Cardiac muscle cell (in vitro differentiated cells and primary cell): ENCODE measurements around the gene PLA2G4B. TPM values are rescaled to one million over a fixed set of nuclear protein-coding genes. Genes with fewer than 3 reads are reported as not detected.

ENCODE experiments used
- DNase-seq, 2 donors: peaks; one replicate each; pipeline versions ENCODE4 v3.0.0 to v3.0.0-alpha.2; 2010 to 2017; ENCODE audit warnings: low read depth in 1 of 2, low spot score in 1 of 2
- H3K27ac ChIP-seq: fragments of 200-600 bp; sonication (generic); 2 replicates; pipeline ENCODE4 v1.5.1; 2016
- H3K27me3 ChIP-seq: fragments of 200-600 bp; sonication (generic); 2 replicates; pipeline ENCODE4 v1.6.0; 2016; ENCODE audit warnings: control low read depth
- H3K36me3 ChIP-seq: fragments of 200-600 bp; sonication (generic); 2 replicates; pipeline ENCODE4 v1.5.1; 2016; ENCODE audit warnings: control low read depth
- H3K4me1 ChIP-seq: fragments of 200-600 bp; sonication (generic); 2 replicates; pipeline ENCODE4 v1.8.1; 2017; ENCODE audit warnings: low read depth, mild to moderate bottlenecking, mixed run types
- H3K4me3 ChIP-seq: fragments of 200-600 bp; sonication (generic); 2 replicates; pipeline ENCODE4 v1.5.1; 2016; ENCODE audit warnings: mild to moderate bottlenecking
- H3K9me3 ChIP-seq: fragments of 200-600 bp; sonication (generic); 2 replicates; pipeline ENCODE4 v1.5.1; 2017; ENCODE audit warnings: low read depth, mild to moderate bottlenecking, control low read depth
- CTCF ChIP-seq: IDR thresholded peaks from 2 replicates; pipeline ENCODE4 v1.5.1; 2012; ENCODE audit warnings: low read depth, mild to moderate bottlenecking, low read length
- polyA plus RNA-seq: library from polyadenylated mRNA; unstranded; fragments of >200 nt; fragmentation: Nextera tagmentation; extraction: Ambion mirVana; gene quantifications from 2 replicates; pipeline ENCODE4 v1.2.1, GENCODE V29; 2016
- total RNA-seq: library from RNA; depleted of rRNA; stranded (reverse); fragments of >200 nt; gene quantifications from 2 replicates; pipeline ENCODE4 v1.2.3, GENCODE V29; 2016

PLA2G4B gene
- total and polyA plus RNA-seq, 2 experiments from 2014 or later: 20.1 to 29.1 TPM

DNA sequence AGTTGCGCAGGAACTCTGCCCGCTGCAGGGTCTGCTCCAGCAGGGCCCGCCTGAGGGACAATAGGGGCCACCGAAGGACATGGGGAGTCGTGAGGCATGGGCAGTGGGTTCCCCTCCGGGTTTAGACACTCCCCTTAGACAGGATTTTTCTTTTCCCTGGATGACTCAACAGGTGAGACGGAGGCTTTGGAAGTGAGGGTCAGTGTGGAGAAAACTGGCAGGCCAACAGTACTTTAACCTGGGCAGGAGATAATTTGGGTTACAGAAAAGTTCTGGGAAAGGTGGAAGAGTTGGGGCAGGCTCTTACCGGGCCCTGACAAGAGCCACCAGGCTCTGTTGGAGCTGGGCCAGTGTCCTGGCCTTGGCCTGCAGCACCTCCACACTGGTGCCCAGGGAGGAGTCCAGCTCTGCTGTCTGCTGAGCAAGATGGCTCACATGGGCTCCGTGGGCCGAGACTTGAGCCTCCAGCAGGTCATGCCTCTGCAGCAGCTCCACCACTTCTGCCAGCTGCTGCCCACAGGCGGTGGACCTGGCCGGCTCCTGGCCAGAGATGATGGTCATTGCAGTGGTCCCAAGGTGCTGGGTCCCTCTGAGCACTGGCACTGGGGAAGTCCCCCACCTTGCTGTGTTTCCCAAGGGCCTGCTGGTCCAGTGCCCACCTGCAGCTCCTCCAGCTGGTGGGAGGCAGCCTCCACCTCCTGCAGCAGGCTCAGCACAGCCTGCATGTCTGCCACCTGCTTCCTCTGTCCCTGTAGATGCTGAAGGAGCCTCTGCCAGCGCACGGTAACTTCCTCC lies 44.2 kb downstream of the PLA2G4B start:
- DNase-seq: no peak

GRCh38 chr15:41883484-41883825 lies 44.8 kb downstream of the PLA2G4B start:
- H3K27me3 ChIP-seq: peaks cover 39% of the 10 kb centered on the region
- H3K27ac ChIP-seq: no peak overlapping the region
- DNase-seq: no peak
- peaks cover 10% of the 10 kb centered on the region for H3K4me1 ChIP-seq
- TF ChIP-seq CTCF: no peak
- H3K9me3 ChIP-seq: no peaks in the 10 kb centered on the region
- no peaks in the 10 kb centered on the region for H3K36me3 ChIP-seq
- H3K4me3 ChIP-seq: no peak overlapping the region

More for the DNA sequence above, 44.2 kb downstream of the PLA2G4B start:
- TF ChIP-seq CTCF: no peak
- H3K36me3 ChIP-seq: no peaks in the 10 kb centered on the region
- no peaks in the 10 kb centered on the region for H3K9me3 ChIP-seq
- H3K27me3 ChIP-seq: peaks cover 39% of the 10 kb centered on the region
- peaks cover 10% of the 10 kb centered on the region for H3K4me1 ChIP-seq
- no peak overlapping the region for H3K4me3 ChIP-seq
- H3K27ac ChIP-seq: no peak overlapping the region

DNA sequence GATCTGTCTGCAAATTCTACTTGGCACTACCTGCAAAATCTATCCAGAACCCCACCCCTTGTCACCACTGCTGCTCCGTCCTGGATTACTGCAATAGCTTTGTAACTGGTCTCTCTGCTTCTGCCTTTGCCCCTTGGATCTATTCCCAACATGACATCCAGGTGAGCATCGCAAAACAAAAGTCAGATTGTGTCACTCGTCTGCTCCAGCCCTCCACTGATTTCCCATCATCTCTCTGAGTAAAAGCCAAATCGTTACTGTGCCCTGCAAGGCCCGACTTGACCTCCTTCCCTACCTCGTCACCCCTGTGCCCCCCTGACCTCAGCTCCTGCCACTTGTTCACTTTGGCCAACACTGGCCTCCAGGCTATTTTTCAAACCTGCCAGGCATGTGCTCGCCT lies 45.8 kb downstream of the PLA2G4B start:
- H3K9me3 ChIP-seq: no peaks in the 10 kb centered on the region
- peaks cover 10% of the 10 kb centered on the region for H3K4me1 ChIP-seq
- no peak overlapping the region for H3K27ac ChIP-seq
- peaks cover 39% of the 10 kb centered on the region for H3K27me3 ChIP-seq
- no peaks in the 10 kb centered on the region for H3K36me3 ChIP-seq
- H3K4me3 ChIP-seq: no peak overlapping the region
- no peak for DNase-seq
- TF ChIP-seq CTCF: no peak

DNA sequence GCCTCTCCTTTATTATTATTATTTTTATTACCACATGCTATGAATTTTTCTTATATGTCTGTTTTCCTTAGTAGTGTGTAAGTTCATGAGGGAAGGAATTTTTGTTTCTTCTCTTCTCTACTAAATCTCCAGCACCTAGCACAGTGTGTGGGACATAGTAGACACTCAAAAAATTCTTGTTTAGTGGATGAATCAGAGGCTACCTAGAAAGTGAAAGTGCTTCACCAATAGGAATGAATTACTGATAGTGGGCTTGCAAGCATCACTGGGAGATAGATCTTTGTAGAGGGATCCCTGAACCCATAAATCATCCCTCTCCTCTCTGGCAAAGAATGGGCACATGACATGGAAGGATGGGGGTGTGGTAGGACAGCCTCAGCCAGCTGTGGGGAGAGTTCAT lies 46.7 kb downstream of the PLA2G4B start:
- H3K9me3 ChIP-seq: no peaks in the 10 kb centered on the region
- H3K4me1 ChIP-seq: peaks cover 10% of the 10 kb centered on the region
- DNase-seq: no peak
- H3K27me3 ChIP-seq: peaks cover 33% of the 10 kb centered on the region
- TF ChIP-seq CTCF: no peak
- no peak overlapping the region for H3K4me3 ChIP-seq
- no peaks in the 10 kb centered on the region for H3K36me3 ChIP-seq
- H3K27ac ChIP-seq: no peak overlapping the region

GRCh38 chr15:41885841-41886240 lies 47.2 kb downstream of the PLA2G4B start:
- Histone ChIP-seq H3K36me3 (no peaks in the 10 kb centered on the region), H3K27me3 (peaks cover 28% of the 10 kb centered on the region), H3K27ac (no peak overlapping the region), H3K4me3 (no peak overlapping the region), H3K9me3 (no peaks in the 10 kb centered on the region), H3K4me1 (peaks cover 10% of the 10 kb centered on the region)
- no peak for DNase-seq
- TF ChIP-seq CTCF: no peak

DNA sequence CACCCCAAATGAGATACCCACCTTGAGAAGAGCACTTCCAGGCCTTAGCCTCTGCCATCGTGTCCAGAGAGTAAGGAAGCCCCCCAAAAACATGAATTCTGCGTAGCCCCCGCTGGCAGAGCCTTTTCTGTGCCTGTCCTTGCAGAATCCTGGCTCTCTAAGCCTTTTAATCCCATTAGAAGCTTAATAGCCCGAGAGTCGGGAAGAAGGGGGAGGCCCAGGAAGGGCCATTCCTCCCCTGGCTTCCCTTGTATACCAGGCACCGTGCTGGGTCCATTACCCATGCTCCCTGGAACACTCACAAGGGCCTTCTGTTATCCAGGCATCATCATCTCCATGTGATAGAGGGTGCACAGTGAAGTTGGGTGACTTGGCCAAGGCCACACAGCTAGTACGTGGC lies 48.1 kb downstream of the PLA2G4B start:
- H3K36me3 ChIP-seq: no peaks in the 10 kb centered on the region
- peaks cover 19% of the 10 kb centered on the region for H3K27me3 ChIP-seq
- no peaks in the 10 kb centered on the region for H3K9me3 ChIP-seq
- peaks cover 10% of the 10 kb centered on the region for H3K4me1 ChIP-seq
- TF ChIP-seq CTCF: no peak
- no peak for DNase-seq
- H3K4me3 ChIP-seq: no peak overlapping the region
- no peak overlapping the region for H3K27ac ChIP-seq
